ENCODE data around the gene B3GAT3.
A peak's percentile ranks its signal among the peaks of the same experiment; 100 is the strongest.

Gene B3GAT3

DNA sequence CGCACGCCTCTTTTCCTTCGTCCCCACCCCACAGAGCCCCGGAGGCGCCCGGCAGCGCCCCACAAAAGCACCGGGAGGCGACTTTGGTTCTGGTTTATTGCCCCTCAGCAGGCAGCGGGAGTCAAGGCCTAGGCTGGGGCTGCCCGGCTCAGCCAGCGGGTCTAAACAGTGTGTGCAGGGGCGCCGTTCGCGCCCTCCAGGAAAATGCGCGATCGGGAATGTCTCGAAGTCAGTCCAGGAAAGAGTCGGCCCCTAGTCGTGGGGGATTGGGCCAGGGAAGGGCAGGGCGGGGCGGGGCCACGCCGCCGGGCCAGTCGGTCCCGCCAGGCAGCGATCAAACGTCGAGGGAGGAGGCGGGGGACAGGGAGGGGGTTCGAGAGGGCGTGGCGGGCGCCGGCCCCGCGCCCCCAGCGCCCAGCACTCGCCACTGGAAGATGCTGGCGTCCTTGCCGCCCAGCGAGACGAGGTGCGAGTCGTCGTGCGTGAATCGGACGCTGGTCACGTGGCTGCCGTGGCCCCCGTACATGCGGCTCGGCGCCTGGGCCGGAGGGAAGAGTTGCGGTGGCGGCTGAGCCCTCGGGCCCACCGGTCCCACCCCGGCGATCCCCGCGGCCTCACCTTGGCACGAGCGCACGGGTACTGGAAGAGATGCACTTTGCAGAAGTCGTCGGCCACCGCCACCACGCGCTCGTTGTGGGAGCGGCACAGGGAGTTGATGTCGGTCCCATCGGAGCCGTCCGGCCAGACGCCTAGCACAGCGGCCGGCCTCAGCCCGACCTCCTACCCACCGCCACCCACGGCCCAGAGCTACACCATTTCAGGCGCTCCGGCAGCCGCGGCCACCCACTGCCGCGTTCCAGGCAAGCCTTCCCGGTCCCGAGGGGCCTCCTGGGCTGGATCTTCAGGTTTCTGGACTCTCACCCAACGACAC lies 19.4 kb downstream of the B3GAT3 start:
- WGBS, 2 experiments (ENCODE audit: insufficient coverage in 2 of 2), result 9% methylated on average over 58 to 95 of the region's 96 CpGs
- H3K4me3 ChIP-seq (ENCODE audit: extremely low read depth, insufficient read depth, low read length, poor library complexity, severe bottlenecking), result peak overlapping the region; percentile 100
- peaks cover 45% of the 10 kb centered on the region for H3K36me3 ChIP-seq (ENCODE audit: control insufficient read depth, insufficient read depth, low read length)

DNA sequence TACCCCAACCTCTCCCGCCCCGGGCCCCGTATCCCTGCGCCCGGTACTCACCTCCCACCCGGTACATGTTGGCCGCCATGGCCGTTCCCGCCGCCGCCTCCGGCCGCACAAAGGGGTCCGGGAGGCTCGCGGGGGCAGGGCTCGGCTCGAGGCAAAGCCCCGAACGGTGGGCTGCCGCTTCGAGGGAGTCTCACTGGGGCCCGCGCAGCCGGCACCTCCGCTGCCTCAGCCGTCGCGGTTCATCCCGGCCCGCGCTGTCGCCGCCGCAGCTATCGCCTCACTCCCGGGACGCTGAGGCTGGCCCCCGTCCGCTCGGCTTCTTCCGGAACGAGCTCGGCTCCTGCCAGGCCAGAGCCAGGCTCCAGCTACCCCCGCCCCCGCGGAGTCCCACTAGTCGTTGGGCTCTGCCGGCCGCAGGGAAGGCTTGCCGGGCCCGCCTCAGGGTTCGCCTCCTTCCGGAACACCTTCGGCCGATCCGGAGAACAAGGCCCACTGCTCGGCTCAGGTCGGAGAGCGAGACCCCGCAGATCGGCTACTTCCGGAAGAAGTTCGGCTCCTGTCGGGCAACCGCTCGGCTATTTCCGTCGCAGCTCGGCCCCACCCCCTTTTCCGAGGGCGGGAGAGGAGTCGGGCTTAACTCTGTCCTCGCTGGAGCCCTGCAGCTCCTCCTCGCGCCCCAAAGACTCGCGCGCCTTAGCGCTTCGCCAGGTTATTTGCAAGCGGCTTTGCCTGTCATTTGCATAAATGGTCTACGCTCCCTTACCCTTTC lies 20.2 kb downstream of the B3GAT3 start, which contains the start of gene MTA2:
MTA2 (minus strand) TSS at position 494 of the 769 bp plus-strand sequence; CDS start at position 79, 415 bp downstream.
- WGBS, 2 experiments (ENCODE audit: insufficient coverage in 2 of 2), result 0% methylated on average over 61 to 80 of the region's 83 CpGs
- H3K4me3 ChIP-seq (ENCODE audit: extremely low read depth, insufficient read depth, low read length, poor library complexity, severe bottlenecking), result peak within 1 kb of the TSS; percentile 100
- H3K36me3 ChIP-seq (ENCODE audit: control insufficient read depth, insufficient read depth, low read length), result peaks cover 53% of the 10 kb centered on the region
- H3K9me3 ChIP-seq (ENCODE audit: control insufficient read depth, low read length), result no peaks in the 10 kb centered on the region
- peak within 1 kb of the TSS; percentile 87 for H3K27ac ChIP-seq (ENCODE audit: low read depth, low read length, severe bottlenecking)
- H3K4me1 ChIP-seq (ENCODE audit: control insufficient read depth, insufficient read depth, low read length, poor library complexity, severe bottlenecking), result peaks cover 27% of the 10 kb centered on the region

More for the DNA sequence above, 19.4 kb downstream of the B3GAT3 start:
- no peaks in the 10 kb centered on the region for H3K9me3 ChIP-seq (ENCODE audit: control insufficient read depth, low read length)
- peak overlapping the region; percentile 75 for H3K27ac ChIP-seq (ENCODE audit: low read depth, low read length, severe bottlenecking)
- H3K4me1 ChIP-seq (ENCODE audit: control insufficient read depth, insufficient read depth, low read length, poor library complexity, severe bottlenecking), result peaks cover 27% of the 10 kb centered on the region

DNA sequence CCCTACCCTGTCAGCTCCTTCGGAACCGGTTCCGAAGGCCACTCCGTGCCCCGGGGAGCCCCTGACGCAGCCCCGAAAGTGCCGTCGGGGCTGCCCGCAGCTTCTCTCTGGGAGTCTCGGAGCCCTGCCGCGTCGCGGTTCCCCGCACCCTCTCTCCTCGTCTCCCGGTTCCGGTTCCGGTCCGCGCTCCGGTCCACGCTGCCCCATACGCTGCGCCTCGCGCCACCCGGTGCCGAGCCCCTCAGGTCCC lies 20.7 kb downstream of the B3GAT3 start:
- Histone ChIP-seq H3K36me3 (ENCODE audit: control insufficient read depth, insufficient read depth, low read length) (peaks cover 55% of the 10 kb centered on the region), H3K4me1 (ENCODE audit: control insufficient read depth, insufficient read depth, low read length, poor library complexity, severe bottlenecking) (peaks cover 27% of the 10 kb centered on the region), H3K27ac (ENCODE audit: low read depth, low read length, severe bottlenecking) (peak overlapping the region; percentile 87), H3K9me3 (ENCODE audit: control insufficient read depth, low read length) (no peaks in the 10 kb centered on the region), H3K4me3 (ENCODE audit: extremely low read depth, insufficient read depth, low read length, poor library complexity, severe bottlenecking) (peak overlapping the region; percentile 100)
- WGBS, 2 experiments (ENCODE audit: insufficient coverage in 2 of 2), result 0% methylated on average over 26 to 30 of the region's 30 CpGs

DNA sequence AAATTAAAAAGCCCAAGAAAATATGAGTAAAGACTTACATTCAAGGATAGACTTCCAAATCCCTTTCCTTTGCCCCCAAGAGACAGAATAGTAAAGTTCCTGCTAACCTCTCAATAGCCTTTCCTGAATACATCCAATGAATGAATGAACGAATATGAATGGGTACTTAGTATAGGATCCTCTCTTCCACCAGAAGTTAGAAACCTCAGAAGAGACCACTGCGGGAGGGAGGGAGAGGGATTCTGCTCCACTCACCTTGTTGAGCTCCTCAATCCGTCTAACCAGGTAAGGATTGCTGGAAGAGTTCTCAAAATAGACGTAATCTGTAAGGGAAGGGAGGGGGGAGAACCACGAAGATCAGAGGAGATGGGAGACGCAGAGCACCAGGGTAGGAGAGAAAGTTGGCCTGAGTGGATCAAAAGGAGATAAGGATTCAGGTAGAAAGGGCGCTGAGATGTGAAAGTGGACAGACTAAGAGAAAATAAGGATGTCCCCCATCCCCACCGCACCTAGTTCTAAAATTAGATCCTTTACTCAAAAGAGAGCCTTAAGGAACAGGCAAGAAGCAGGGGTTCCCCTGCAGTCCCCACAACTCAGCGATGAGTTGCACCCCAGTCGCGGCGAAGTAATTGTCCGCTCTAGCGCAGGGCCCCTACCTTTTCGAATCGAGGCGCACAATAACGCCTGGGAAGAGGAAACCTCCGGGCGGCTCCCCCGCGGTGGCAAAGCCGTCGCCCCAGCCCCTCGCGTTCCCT lies 21.2 kb downstream of the B3GAT3 start:
- peak overlapping the region; percentile 87 for H3K27ac ChIP-seq (ENCODE audit: low read depth, low read length, severe bottlenecking)
- H3K4me3 ChIP-seq (ENCODE audit: extremely low read depth, insufficient read depth, low read length, poor library complexity, severe bottlenecking), result peak overlapping the region; percentile 100
- no peaks in the 10 kb centered on the region for H3K9me3 ChIP-seq (ENCODE audit: control insufficient read depth, low read length)
- WGBS, 2 experiments (ENCODE audit: insufficient coverage in 2 of 2), result 0% methylated on average over 22 to 23 of the region's 26 CpGs
- peaks cover 27% of the 10 kb centered on the region for H3K4me1 ChIP-seq (ENCODE audit: control insufficient read depth, insufficient read depth, low read length, poor library complexity, severe bottlenecking)
- peaks cover 55% of the 10 kb centered on the region for H3K36me3 ChIP-seq (ENCODE audit: control insufficient read depth, insufficient read depth, low read length)

DNA sequence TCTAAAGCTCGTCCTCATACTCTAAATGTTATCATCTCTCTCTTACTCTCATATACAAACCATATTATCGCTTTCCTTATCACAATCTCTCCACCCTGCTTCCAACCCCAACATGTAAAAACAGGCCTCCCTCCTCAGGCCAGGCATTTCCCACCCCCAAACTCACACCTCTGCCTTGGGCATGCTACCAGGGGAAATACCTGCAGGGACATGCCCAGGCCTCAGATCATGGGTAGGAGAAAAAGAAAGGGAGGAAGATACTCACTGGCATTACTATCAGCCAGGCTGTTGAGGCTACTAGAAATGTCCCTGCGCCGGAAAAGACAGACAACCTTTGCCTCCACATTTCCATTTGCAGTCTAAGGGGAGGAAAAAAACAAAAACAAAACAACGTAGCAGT lies 21.9 kb downstream of the B3GAT3 start:
- peaks cover 23% of the 10 kb centered on the region for H3K4me1 ChIP-seq (ENCODE audit: control insufficient read depth, insufficient read depth, low read length, poor library complexity, severe bottlenecking)
- H3K27ac ChIP-seq (ENCODE audit: low read depth, low read length, severe bottlenecking), result no peak overlapping the region
- peaks cover 56% of the 10 kb centered on the region for H3K36me3 ChIP-seq (ENCODE audit: control insufficient read depth, insufficient read depth, low read length)
- no peaks in the 10 kb centered on the region for H3K9me3 ChIP-seq (ENCODE audit: control insufficient read depth, low read length)
- WGBS, 2 experiments (ENCODE audit: insufficient coverage in 2 of 2), result 58 to 70% methylated on average over 2 of the region's 5 CpGs
- H3K4me3 ChIP-seq (ENCODE audit: extremely low read depth, insufficient read depth, low read length, poor library complexity, severe bottlenecking), result peak overlapping the region; percentile 100

DNA sequence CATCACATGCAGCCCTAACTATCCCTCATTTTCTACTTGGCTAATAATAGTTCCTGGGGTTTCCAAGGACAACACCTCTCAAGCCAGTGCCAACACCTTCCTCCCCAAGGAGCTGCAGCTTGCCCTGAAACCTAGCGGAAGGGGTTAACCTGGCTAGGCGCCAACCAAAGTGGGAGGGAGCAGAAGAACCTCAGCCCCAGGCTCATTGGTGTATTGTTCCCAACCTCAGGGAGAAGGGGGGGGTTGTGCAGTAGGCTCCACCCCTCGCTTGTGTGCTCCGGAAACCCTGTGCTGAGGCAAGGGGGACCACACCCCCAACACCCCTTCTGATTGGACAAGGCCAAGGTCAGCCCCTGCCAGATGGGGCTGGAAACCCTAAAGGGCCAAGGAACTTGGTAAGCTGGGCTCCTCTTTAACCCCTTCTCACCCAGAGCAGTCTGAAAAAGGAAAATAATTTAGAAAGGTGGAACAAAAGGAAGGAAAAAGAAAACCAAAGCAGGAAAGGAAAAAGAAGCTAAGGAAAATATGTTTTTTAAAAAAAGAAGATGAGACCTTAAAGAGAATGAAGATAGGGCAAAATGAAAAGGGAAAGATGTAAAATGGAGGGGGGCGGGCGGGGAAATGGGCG lies 22.6 kb downstream of the B3GAT3 start:
- Histone ChIP-seq H3K36me3 (ENCODE audit: control insufficient read depth, insufficient read depth, low read length) (peaks cover 63% of the 10 kb centered on the region), H3K4me1 (ENCODE audit: control insufficient read depth, insufficient read depth, low read length, poor library complexity, severe bottlenecking) (peaks cover 16% of the 10 kb centered on the region), H3K9me3 (ENCODE audit: control insufficient read depth, low read length) (no peaks in the 10 kb centered on the region), H3K27ac (ENCODE audit: low read depth, low read length, severe bottlenecking) (peak overlapping the region; percentile 45), H3K4me3 (ENCODE audit: extremely low read depth, insufficient read depth, low read length, poor library complexity, severe bottlenecking) (peak overlapping the region; percentile 100)
- WGBS, 2 experiments (ENCODE audit: insufficient coverage in 2 of 2), result 0 to 80% methylated on average over 1 to 2 of the region's 7 CpGs

DNA sequence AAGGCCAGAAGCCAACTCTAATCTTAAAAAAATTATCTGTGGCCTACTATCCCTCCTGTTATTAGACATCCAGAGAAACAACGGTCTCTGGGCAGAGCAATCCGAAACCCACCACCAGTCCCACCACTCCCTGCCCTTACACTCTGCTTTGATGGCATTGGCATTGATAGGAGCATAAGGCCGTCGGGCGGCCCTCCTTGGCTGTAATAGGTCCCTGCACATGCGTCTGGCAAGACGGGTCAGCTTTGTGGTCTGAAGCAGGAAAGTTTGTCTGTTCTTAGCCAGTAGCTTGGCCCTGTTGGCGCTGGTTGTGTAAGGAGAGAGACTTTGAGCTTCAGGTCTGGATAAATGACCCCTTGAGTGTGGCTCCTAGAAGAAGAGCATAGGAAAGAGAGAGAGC lies 26.7 kb downstream of the B3GAT3 start:
- 80 to 99% methylated on average over 1 to 8 of the region's 8 CpGs for WGBS, 2 experiments (ENCODE audit: insufficient coverage in 2 of 2)
- H3K4me3 ChIP-seq (ENCODE audit: extremely low read depth, insufficient read depth, low read length, poor library complexity, severe bottlenecking), result no peak overlapping the region
- peaks cover 72% of the 10 kb centered on the region for H3K36me3 ChIP-seq (ENCODE audit: control insufficient read depth, insufficient read depth, low read length)

DNA sequence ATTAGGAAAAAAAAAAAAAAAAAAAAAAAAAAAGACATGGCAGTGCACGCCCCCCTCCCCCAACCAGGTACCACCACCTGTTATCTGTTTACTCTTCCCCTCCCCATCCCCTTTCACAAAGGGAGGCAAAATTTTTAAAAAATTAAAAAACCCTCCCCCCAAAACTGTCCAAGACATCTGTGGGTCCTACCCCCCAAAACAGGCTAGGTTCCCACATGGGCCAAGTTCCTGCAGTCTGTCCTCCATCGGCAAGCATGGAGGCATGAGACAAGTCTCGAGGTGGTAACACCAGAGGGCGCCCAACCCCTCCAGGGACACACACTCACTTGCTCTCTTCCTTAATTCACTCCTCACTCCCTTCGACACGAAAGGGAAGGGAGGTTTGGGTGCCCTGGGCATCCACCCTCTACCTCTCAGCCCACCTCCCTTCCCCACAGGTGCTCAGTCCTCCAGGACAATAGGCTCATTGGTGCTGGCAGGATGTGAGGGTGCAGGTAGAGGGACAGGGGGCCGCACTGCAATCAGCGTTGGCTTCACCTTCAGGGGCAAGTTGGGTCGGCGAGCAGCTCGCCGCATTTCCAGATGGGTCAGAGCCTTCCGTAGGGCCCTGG lies 28.2 kb downstream of the B3GAT3 start:
- Histone ChIP-seq H3K4me1 (ENCODE audit: control insufficient read depth, insufficient read depth, low read length, poor library complexity, severe bottlenecking) (peaks cover 15% of the 10 kb centered on the region), H3K36me3 (ENCODE audit: control insufficient read depth, insufficient read depth, low read length) (peaks cover 66% of the 10 kb centered on the region), H3K27ac (ENCODE audit: low read depth, low read length, severe bottlenecking) (no peak overlapping the region), H3K4me3 (ENCODE audit: extremely low read depth, insufficient read depth, low read length, poor library complexity, severe bottlenecking) (no peak overlapping the region), H3K9me3 (ENCODE audit: control insufficient read depth, low read length) (no peaks in the 10 kb centered on the region)
- WGBS, 2 experiments (ENCODE audit: insufficient coverage in 2 of 2), result 78 to 95% methylated on average over 7 of the region's 13 CpGs

More for the DNA sequence above, 26.7 kb downstream of the B3GAT3 start:
- Histone ChIP-seq H3K4me1 (ENCODE audit: control insufficient read depth, insufficient read depth, low read length, poor library complexity, severe bottlenecking) (peaks cover 27% of the 10 kb centered on the region), H3K27ac (ENCODE audit: low read depth, low read length, severe bottlenecking) (no peak overlapping the region), H3K9me3 (ENCODE audit: control insufficient read depth, low read length) (no peaks in the 10 kb centered on the region)

DNA sequence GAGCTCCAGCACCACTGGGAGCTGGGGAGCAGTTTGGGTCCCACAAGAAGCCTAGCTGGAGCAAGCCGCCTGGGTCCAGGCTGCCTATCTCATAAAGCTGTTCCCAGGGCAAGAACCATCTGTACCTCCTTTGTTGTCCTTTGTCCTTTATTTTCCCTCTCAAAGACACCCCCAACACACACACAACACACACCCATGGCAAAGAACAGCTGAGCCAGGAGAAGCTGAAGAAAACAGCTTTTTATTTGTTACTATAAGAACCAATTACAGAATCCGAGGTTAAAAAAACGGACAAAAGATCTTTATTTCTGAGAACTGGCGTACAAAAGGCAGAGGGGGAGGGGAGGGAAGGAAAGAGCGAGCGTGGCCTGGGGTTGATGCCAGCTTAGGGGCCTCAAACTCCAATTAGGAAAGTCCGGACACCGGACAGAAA lies 28.8 kb downstream of the B3GAT3 start:
- Histone ChIP-seq H3K36me3 (ENCODE audit: control insufficient read depth, insufficient read depth, low read length) (peaks cover 66% of the 10 kb centered on the region), H3K4me3 (ENCODE audit: extremely low read depth, insufficient read depth, low read length, poor library complexity, severe bottlenecking) (no peak overlapping the region), H3K27ac (ENCODE audit: low read depth, low read length, severe bottlenecking) (no peak overlapping the region), H3K9me3 (ENCODE audit: control insufficient read depth, low read length) (no peaks in the 10 kb centered on the region), H3K4me1 (ENCODE audit: control insufficient read depth, insufficient read depth, low read length, poor library complexity, severe bottlenecking) (peaks cover 12% of the 10 kb centered on the region)
- 100% methylated on average over 3 of the region's 8 CpGs; no CpG with 5 or more reads in 1 of the 2 experiments for WGBS, 2 experiments (ENCODE audit: insufficient coverage in 2 of 2)
